CD4-positive, CD25-positive, alpha-beta regulatory T cell (primary cell): Measurements from ENCODE around the gene GTF2H4. TPM values are rescaled to one million over a fixed set of nuclear protein-coding genes. Genes with fewer than 3 reads are reported as not detected.
A peak's percentile ranks its signal among the peaks of the same experiment; 100 is the strongest.

Experiments used
- ATAC-seq, 2 donors: fragments of 150-1000 bp; cut with Tn5 transposase; one replicate each; pipeline ENCODE4 v1.10.0; 2021; ENCODE audit warnings: low read depth in 2 of 2, moderate number of reproducible peaks in 2 of 2, moderate library complexity in 1 of 2
- DNase-seq, 3 donors: peaks; one replicate each; pipeline versions ENCODE4 v3.0.0 to v3.0.0-alpha.2; 2012 to 2022; ENCODE audit warnings: mixed read lengths in 1 of 3
- H3K27ac ChIP-seq: one replicate; pipeline ENCODE4 v1.7.0; 2013; ENCODE audit warnings: mild to moderate bottlenecking, low read length; ENCODE audit not compliant: insufficient read depth, poor library complexity, severe bottlenecking
- H3K27me3 ChIP-seq: one replicate; pipeline ENCODE4 v1.7.0; 2013; ENCODE audit warnings: low read length; ENCODE audit not compliant: control insufficient read depth, insufficient read depth
- H3K36me3 ChIP-seq: one replicate; pipeline ENCODE4 v1.7.0; 2013; ENCODE audit warnings: mild to moderate bottlenecking, low read length, moderate library complexity; ENCODE audit not compliant: control insufficient read depth, insufficient read depth
- H3K4me1 ChIP-seq: 2 replicates; pipeline ENCODE4 v1.7.0; 2013; ENCODE audit warnings: mild to moderate bottlenecking, low read length; ENCODE audit not compliant: insufficient read depth, control insufficient read depth, poor library complexity, severe bottlenecking
- H3K4me3 ChIP-seq: one replicate; pipeline ENCODE4 v1.7.0; 2013; ENCODE audit warnings: low read depth, mild to moderate bottlenecking, low read length, moderate library complexity
- H3K9me3 ChIP-seq, 2 experiments: 1 replicate in 1 of 2; 2 replicates in 1 of 2; pipeline ENCODE4 v1.7.0; 2013; ENCODE audit warnings: low read length in 2 of 2, mild to moderate bottlenecking in 1 of 2, moderate library complexity in 1 of 2; ENCODE audit not compliant: control insufficient read depth in 2 of 2
- H3K27ac Mint-ChIP-seq, 3 donors: one replicate each; pipeline ENCODE4 v1.8.0; 2020 to 2022; ENCODE audit warnings: mild to moderate bottlenecking in 3 of 3, mixed read lengths in 3 of 3, moderate library complexity in 2 of 3
- H3K27me3 Mint-ChIP-seq: one replicate; pipeline ENCODE4 v1.8.0; 2022; ENCODE audit warnings: mild to moderate bottlenecking, mixed read lengths
- H3K36me3 Mint-ChIP-seq: one replicate; pipeline ENCODE4 v1.8.0; 2020; ENCODE audit warnings: mixed read lengths
- H3K4me1 Mint-ChIP-seq, 4 donors: one replicate each; pipeline ENCODE4 v1.8.0; 2020 to 2022; ENCODE audit warnings: mixed read lengths in 4 of 4, mild to moderate bottlenecking in 1 of 4
- H3K4me3 Mint-ChIP-seq, 4 donors: one replicate each; pipeline ENCODE4 v1.8.0; 2020 to 2022; ENCODE audit warnings: mild to moderate bottlenecking in 4 of 4, mixed read lengths in 4 of 4, moderate library complexity in 3 of 4
- H3K9me3 Mint-ChIP-seq, 7 donors: one replicate each; pipeline ENCODE4 v1.8.0; 2020 to 2022; ENCODE audit warnings: mixed read lengths in 7 of 7, mild to moderate bottlenecking in 3 of 7, moderate library complexity in 2 of 7
- polyA plus RNA-seq, 4 donors: library from polyadenylated mRNA; unstranded; fragments of 300-500 nt; fragmentation: Illumina TruSeq; gene quantifications; one replicate each; pipeline ENCODE4 v1.2.3, GENCODE V29; 2021
- total RNA-seq: library from RNA; stranded (reverse); gene quantifications from one replicate; pipeline ENCODE4 v1.2.3, GENCODE V29; 2022

GTF2H4 gene
- total and polyA plus RNA-seq, 5 donors from 2014 or later, result 6.8 to 15.5 (median 7.2) TPM

DNA sequence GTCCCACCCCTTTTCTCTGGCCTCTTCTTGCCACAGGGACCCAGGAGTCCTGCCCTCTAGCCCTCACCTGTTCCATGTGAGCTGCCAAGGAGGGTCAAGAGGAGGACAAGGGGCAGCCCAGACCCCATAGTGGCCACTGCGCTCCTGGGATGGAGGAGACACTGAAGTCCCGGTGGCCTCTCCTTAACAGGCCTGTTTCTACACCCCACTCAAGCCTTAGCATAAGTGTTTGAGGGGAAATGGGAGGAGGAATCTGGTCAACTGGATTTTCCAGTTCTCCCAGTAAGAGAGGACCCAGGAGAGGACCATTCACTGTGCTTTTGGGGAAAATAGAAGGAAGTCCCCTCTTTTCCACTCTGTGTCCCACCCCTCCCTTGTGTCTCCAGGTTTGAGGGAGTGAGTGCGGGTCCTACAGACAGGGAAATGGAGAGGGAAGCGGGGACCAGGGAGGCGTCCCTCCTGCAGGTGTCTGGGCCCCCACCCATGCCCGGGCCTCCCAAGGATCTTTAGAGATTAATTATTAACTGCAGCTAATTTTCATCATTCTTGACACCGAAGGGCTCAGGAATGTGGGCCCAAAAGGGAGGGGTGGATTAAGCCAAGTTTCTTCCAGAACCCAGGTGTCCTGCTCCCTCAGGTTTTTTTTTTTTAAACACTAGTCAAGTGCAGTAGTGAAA lies 24.1 kb downstream of the GTF2H4 start, which contains the start of gene SFTA2:
TSS of gene SFTA2 (minus strand) at position 202 of the 677 bp plus-strand sequence. CDS start at position 128, 74 bp downstream.
- no peak within 1 kb of the TSS for H3K4me3 ChIP-seq
- H3K4me3 Mint-ChIP-seq, result peak within 1 kb of the TSS in 1 of 4 donors; percentile 17
- ATAC-seq (no peak), DNase-seq (no peak)
- no peaks in the 10 kb centered on the region for H3K36me3 ChIP-seq
- H3K4me1 ChIP-seq, result no peaks in the 10 kb centered on the region
- H3K27me3 Mint-ChIP-seq, result peaks cover 9% of the 10 kb centered on the region
- H3K9me3 ChIP-seq, result no peaks in the 10 kb centered on the region
- peaks cover 0 to 9% (median 0%) of the 10 kb centered on the region in 7 donors for H3K9me3 Mint-ChIP-seq
- H3K27me3 ChIP-seq, result no peaks in the 10 kb centered on the region
- no peak within 1 kb of the TSS for H3K27ac ChIP-seq
- peaks cover 14% of the 10 kb centered on the region for H3K36me3 Mint-ChIP-seq
- peak within 1 kb of the TSS; percentile 7 to 51 (median 28) for H3K27ac Mint-ChIP-seq
- peaks cover 0 to 2% (median 0%) of the 10 kb centered on the region in 4 donors for H3K4me1 Mint-ChIP-seq

DNA sequence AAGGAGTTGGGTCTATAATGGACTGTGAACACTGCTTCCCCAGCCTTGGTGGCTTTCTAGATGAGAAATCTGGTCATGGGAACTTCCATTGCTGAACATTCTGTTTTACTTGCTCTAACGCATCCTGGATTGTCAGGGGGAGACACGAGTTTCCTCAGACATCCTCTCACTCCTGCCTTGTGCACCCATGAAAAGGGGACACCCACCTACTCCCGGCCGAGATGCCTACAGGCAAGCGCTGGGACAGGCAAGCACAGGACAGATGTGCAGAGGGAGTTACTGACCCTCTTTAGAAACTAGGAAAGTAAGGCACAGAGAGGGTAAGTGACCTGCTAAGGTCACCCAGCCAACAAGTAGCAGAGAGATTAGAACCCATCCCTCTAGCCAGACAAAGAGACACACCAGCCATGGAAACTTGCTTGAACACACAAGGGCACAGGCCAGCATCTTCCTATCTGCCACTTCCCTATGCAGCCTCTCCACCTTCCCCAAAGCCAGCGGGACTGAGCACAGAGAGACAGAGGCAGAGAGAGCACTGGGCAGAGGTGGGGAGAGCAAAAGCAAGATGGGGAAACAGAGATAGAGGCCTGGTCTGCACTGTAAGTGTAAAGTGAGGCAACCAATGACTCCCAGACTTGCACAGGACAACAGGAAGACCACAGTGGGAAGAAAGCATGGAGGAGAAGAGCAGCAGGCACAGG lies 24.8 kb downstream of the GTF2H4 start:
- Mint-ChIP-seq H3K36me3 (peaks cover 10% of the 10 kb centered on the region), H3K9me3 (peaks cover 0 to 9% (median 0%) of the 10 kb centered on the region in 7 donors), H3K27me3 (peaks cover 9% of the 10 kb centered on the region), H3K4me1 (peaks cover 0 to 2% (median 0%) of the 10 kb centered on the region in 4 donors), H3K27ac (peak overlapping the region in 1 of 3 donors; percentile 28), H3K4me3 (no peak overlapping the region)
- Histone ChIP-seq H3K27me3 (no peaks in the 10 kb centered on the region), H3K4me3 (no peak overlapping the region), H3K9me3 (no peaks in the 10 kb centered on the region), H3K27ac (no peak overlapping the region), H3K4me1 (no peaks in the 10 kb centered on the region), H3K36me3 (no peaks in the 10 kb centered on the region)
- no peak for ATAC-seq
- DNase-seq, result no peak

DNA sequence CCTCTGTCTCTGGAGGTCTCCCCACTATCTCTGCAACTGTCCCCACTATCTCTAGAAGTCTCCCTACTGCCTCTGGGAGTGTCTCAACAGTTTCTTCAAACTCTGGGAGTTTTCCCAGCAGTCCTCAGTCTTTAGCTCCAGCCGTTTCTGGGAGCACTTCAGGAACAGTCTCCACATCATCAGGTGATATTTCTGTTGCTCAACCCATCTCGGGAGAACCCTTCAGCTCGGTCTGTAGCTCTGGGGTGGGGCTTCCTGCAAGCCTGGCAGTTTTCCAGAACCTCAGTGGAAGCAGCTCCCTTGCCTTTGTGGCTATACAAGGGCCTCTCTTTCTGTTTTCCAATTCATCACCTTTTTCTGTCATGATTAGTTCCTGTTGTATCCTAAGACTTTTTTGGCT lies 27.0 kb downstream of the GTF2H4 start:
- H3K9me3 ChIP-seq, result no peaks in the 10 kb centered on the region
- Mint-ChIP-seq H3K27ac (no peak overlapping the region), H3K36me3 (no peaks in the 10 kb centered on the region)

GRCh38 chr6:30937265-30937664 lies 29.3 kb downstream of the GTF2H4 start:
- peaks cover 31% of the 10 kb centered on the region for H3K27me3 Mint-ChIP-seq
- H3K27ac ChIP-seq, result no peak overlapping the region
- peaks cover 0 to 2% (median 0%) of the 10 kb centered on the region in 4 donors for H3K4me1 Mint-ChIP-seq
- no peak overlapping the region for H3K4me3 Mint-ChIP-seq
- no peaks in the 10 kb centered on the region for H3K9me3 ChIP-seq
- H3K27me3 ChIP-seq, result peaks cover 7% of the 10 kb centered on the region
- no peaks in the 10 kb centered on the region for H3K36me3 Mint-ChIP-seq
- no peaks in the 10 kb centered on the region for H3K4me1 ChIP-seq
- H3K4me3 ChIP-seq, result no peak overlapping the region
- H3K36me3 ChIP-seq, result no peaks in the 10 kb centered on the region
- DNase-seq (no peak), ATAC-seq (no peak)
- no peaks in the 10 kb centered on the region for H3K9me3 Mint-ChIP-seq
- no peak overlapping the region for H3K27ac Mint-ChIP-seq

More for the DNA sequence above, 27.0 kb downstream of the GTF2H4 start:
- H3K4me3 Mint-ChIP-seq, result no peak overlapping the region
- Histone ChIP-seq H3K36me3 (no peaks in the 10 kb centered on the region), H3K27me3 (peaks cover 4% of the 10 kb centered on the region), H3K27ac (no peak overlapping the region), H3K4me3 (no peak overlapping the region), H3K4me1 (no peaks in the 10 kb centered on the region)
- DNase-seq, result no peak
- H3K27me3 Mint-ChIP-seq, result peaks cover 20% of the 10 kb centered on the region
- peaks cover 0 to 2% (median 0%) of the 10 kb centered on the region in 4 donors for H3K4me1 Mint-ChIP-seq
- ATAC-seq, result no peak
- peaks cover 0 to 3% (median 0%) of the 10 kb centered on the region in 7 donors for H3K9me3 Mint-ChIP-seq

GRCh38 chr6:30938730-30939129 lies 30.7 kb downstream of the GTF2H4 start:
- H3K4me3 Mint-ChIP-seq, result no peak overlapping the region
- no peaks in the 10 kb centered on the region for H3K36me3 Mint-ChIP-seq
- H3K27me3 ChIP-seq, result peaks cover 14% of the 10 kb centered on the region
- H3K27me3 Mint-ChIP-seq, result peaks cover 34% of the 10 kb centered on the region
- no peaks in the 10 kb centered on the region for H3K4me1 ChIP-seq
- H3K36me3 ChIP-seq, result no peaks in the 10 kb centered on the region
- H3K4me1 Mint-ChIP-seq, result peaks cover 0 to 2% (median under 1%) of the 10 kb centered on the region in 4 donors
- H3K27ac ChIP-seq, result no peak overlapping the region
- ATAC-seq (no peak), DNase-seq (no peak)
- H3K9me3 Mint-ChIP-seq, result no peaks in the 10 kb centered on the region
- no peak overlapping the region for H3K4me3 ChIP-seq
- no peak overlapping the region for H3K27ac Mint-ChIP-seq
- H3K9me3 ChIP-seq, result no peaks in the 10 kb centered on the region

DNA sequence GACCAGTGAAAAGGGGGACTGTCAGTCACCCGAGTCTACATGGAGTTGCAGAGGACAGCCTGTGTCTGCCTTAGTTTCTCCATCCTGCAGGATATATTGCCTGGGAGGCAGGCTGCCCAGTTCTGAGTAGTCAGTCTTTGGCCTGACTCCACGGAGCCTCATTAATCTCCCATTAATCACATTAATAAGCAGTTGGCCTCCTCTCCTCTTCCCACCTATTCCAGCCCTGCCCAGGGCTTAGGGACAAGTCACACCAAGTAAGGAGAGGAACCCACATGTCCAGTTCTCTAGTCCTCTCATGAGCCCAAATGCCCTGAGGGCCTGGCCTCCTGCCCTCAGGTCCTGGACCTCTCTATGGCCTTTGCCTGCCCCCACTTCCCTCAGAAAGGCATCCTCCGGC lies 31.5 kb downstream of the GTF2H4 start:
- peaks cover 0 to 2% (median under 1%) of the 10 kb centered on the region in 4 donors for H3K4me1 Mint-ChIP-seq
- H3K27ac Mint-ChIP-seq, result no peak overlapping the region
- H3K9me3 ChIP-seq, result no peaks in the 10 kb centered on the region
- ATAC-seq (no peak), DNase-seq (no peak)
- peaks cover 14% of the 10 kb centered on the region for H3K27me3 ChIP-seq
- peaks cover 0 to 3% (median 0%) of the 10 kb centered on the region in 7 donors for H3K9me3 Mint-ChIP-seq
- no peak overlapping the region for H3K4me3 Mint-ChIP-seq
- H3K4me3 ChIP-seq, result no peak overlapping the region
- no peaks in the 10 kb centered on the region for H3K36me3 Mint-ChIP-seq
- H3K36me3 ChIP-seq, result no peaks in the 10 kb centered on the region
- H3K27me3 Mint-ChIP-seq, result peaks cover 36% of the 10 kb centered on the region
- no peak overlapping the region for H3K27ac ChIP-seq
- no peaks in the 10 kb centered on the region for H3K4me1 ChIP-seq

DNA sequence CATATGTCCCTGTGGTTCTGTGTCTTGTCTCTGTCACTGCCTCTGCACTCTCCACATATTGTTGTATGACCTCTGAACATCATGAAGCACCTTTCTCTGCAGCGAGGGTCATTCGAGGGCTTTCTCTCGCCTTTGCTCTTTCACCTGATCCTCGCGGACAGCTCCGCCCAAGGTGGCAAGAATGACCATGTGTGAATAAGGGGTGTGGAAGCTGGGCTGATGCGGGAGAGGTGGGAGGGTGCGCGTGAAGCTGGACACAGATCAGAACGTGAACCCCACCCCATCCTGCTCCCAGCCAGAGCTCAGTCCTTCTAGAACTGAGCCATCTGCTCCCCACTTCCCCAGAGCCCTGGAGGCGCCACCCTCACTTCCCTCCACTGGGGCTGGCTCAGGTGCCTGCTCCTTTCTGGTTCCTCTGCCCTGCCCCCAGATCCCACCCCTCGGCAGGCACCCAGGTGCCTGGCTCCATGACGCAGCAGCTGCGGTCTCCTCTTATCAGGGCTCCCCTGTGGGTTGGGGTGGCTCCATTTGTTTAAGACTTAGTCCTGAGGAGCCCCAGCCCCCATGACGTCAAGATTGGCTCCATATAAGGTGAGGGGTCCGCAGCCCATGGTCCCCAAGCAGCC lies 32.5 kb downstream of the GTF2H4 start, which contains the start of gene MUCL3:
TSS of gene MUCL3 (plus strand) at position 613 of the 626 bp plus-strand sequence. CDS start 27 bp downstream, outside the sequence.
- peaks cover 14% of the 10 kb centered on the region for H3K27me3 ChIP-seq
- DNase-seq (no peak), ATAC-seq (peak in 1 of 2 donors; percentile 12)
- H3K9me3 Mint-ChIP-seq, result peaks cover 0 to 3% (median 0%) of the 10 kb centered on the region in 7 donors
- peak within 1 kb of the TSS in 1 of 3 donors; percentile 16 for H3K27ac Mint-ChIP-seq
- peaks cover 38% of the 10 kb centered on the region for H3K27me3 Mint-ChIP-seq
- H3K4me1 ChIP-seq, result no peaks in the 10 kb centered on the region
- no peaks in the 10 kb centered on the region for H3K36me3 Mint-ChIP-seq
- no peak within 1 kb of the TSS for H3K4me3 Mint-ChIP-seq
- peaks cover 0 to 2% (median 0%) of the 10 kb centered on the region in 4 donors for H3K4me1 Mint-ChIP-seq
- no peak within 1 kb of the TSS for H3K27ac ChIP-seq
- no peaks in the 10 kb centered on the region for H3K36me3 ChIP-seq
- H3K4me3 ChIP-seq, result no peak within 1 kb of the TSS
- H3K9me3 ChIP-seq, result no peaks in the 10 kb centered on the region
